AG04450 (cell line): ENCODE measurements around the gene PCAT7. TPM values are rescaled to one million over a fixed set of nuclear protein-coding genes. Genes with fewer than 3 reads are reported as not detected.
"Not testable (repeated sequence)": the region's sequence is repeated elsewhere in the genome, so short reads cannot be mapped to it uniquely, and the experiment has no call there.

Experiments
- CTCF ChIA-PET: fragments of 300-600, 350-600 bp; formaldehyde crosslinking; extraction: SDS; loops from one replicate; lab custom pipeline; 2022; ENCODE audit warnings: antibody characterized with exemption, inconsistent platforms; lab: Charles Lee
- POLR2A ChIA-PET: fragments of 350-600 bp; formaldehyde crosslinking; extraction: SDS; loops from one replicate; lab custom pipeline; 2021; ENCODE audit warnings: antibody characterized with exemption, inconsistent platforms; lab: Yijun Ruan, JAX
- DNase-seq: peaks from one replicate; pipeline ENCODE4 v3.0.0-alpha.2; 2011; ENCODE audit warnings: low read depth, low spot score
- H3K27ac ChIP-seq: one replicate; pipeline ENCODE4 v1.5.1; 2012; ENCODE audit warnings: low read depth, low read length, control low read depth
- H3K27me3 ChIP-seq: one replicate; pipeline ENCODE4 v1.6.0; 2012; ENCODE audit warnings: low read length; ENCODE audit not compliant: control insufficient read depth, insufficient read depth
- H3K4me3 ChIP-seq: 2 replicates; pipeline ENCODE4 v1.5.1; 2011; ENCODE audit warnings: mild to moderate bottlenecking, low read depth, low read length, control low read depth
- H3K9me3 ChIP-seq: 2 replicates; pipeline ENCODE4 v1.5.1; 2012; ENCODE audit warnings: low read length; ENCODE audit not compliant: control insufficient read depth, insufficient read depth
- polyA plus RNA-seq: library from polyadenylated mRNA; depleted of rRNA; stranded (reverse); fragments of >200 nt; gene quantifications from 2 replicates; pipeline ENCODE4 v1.2.3, GENCODE V29; 2011
- TF ChIP-seq, protein P1 (sequence below): IDR thresholded peaks from 2 replicates; pipeline ENCODE4 v1.5.1; 2011; ENCODE audit warnings: low read depth, low read length, control low read depth, inconsistent platforms

Gene PCAT7
- polyA plus RNA-seq, 1 experiment: not detected

GRCh38 chr9:94591876-94592275 lies 37.0 kb downstream of the PCAT7 start:
- CTCF ChIA-PET: no interaction called here

GRCh38 chr9:94592683-94593082 lies 37.8 kb downstream of the PCAT7 start:
- H3K9me3 ChIP-seq, CTCF ChIA-PET, H3K4me3 ChIP-seq, H3K27me3 ChIP-seq, POLR2A ChIA-PET, DNase-seq, H3K27ac ChIP-seq: not testable (repeated sequence)

More at GRCh38 chr9:94591876-94592275, 37.0 kb downstream of the PCAT7 start:
- Histone ChIP-seq H3K9me3 (no peaks in the 10 kb centered on the region; the same call in 1 of the 2 replicates), H3K27ac (no peak overlapping the region), H3K27me3 (peaks cover 8% of the 10 kb centered on the region), H3K4me3 (no peak overlapping the region)
- POLR2A ChIA-PET: no interaction called here
- no peak for DNase-seq
- TF ChIP-seq, protein P1, sequence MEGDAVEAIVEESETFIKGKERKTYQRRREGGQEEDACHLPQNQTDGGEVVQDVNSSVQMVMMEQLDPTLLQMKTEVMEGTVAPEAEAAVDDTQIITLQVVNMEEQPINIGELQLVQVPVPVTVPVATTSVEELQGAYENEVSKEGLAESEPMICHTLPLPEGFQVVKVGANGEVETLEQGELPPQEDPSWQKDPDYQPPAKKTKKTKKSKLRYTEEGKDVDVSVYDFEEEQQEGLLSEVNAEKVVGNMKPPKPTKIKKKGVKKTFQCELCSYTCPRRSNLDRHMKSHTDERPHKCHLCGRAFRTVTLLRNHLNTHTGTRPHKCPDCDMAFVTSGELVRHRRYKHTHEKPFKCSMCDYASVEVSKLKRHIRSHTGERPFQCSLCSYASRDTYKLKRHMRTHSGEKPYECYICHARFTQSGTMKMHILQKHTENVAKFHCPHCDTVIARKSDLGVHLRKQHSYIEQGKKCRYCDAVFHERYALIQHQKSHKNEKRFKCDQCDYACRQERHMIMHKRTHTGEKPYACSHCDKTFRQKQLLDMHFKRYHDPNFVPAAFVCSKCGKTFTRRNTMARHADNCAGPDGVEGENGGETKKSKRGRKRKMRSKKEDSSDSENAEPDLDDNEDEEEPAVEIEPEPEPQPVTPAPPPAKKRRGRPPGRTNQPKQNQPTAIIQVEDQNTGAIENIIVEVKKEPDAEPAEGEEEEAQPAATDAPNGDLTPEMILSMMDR: no peak

- H3K27ac ChIP-seq: no peak within 1 kb of the TSS
- ChIA-PET POLR2A (no interaction called here), CTCF (no interaction called here)
- H3K9me3 ChIP-seq: no peaks in the 10 kb centered on the region; the same call in 1 of the 2 replicates
- DNase-seq: no peak
- TF ChIP-seq, protein P1: no peak
- peaks cover 8% of the 10 kb centered on the region for H3K27me3 ChIP-seq
- H3K4me3 ChIP-seq: no peak within 1 kb of the TSS
Observed at GRCh38 chr9:94593459-94594345, 38.8 kb downstream of the PCAT7 start, which contains the start of gene FBP2. Gene FBP2, minus strand, starts transcription at chr9:94593824. Its CDS starts 98 bp downstream, at chr9:94593726.

- no peak for DNase-seq
- no peaks in the 10 kb centered on the region for H3K27me3 ChIP-seq
- TF ChIP-seq, protein P1: no peak
- POLR2A ChIA-PET: no interaction called here
- CTCF ChIA-PET: no interaction called here
- H3K27ac ChIP-seq: no peak overlapping the region
- H3K9me3 ChIP-seq: no peaks in the 10 kb centered on the region
- H3K4me3 ChIP-seq: no peak overlapping the region
Observed at GRCh38 chr9:94599102-94599501, 44.2 kb downstream of the PCAT7 start.

- no peak for DNase-seq
- ChIA-PET POLR2A (no interaction called here), CTCF (no interaction called here)
- TF ChIP-seq, protein P1: no peak
- Histone ChIP-seq H3K27me3 (peaks cover 4% of the 10 kb centered on the region), H3K27ac (no peak overlapping the region), H3K9me3 (no peaks in the 10 kb centered on the region), H3K4me3 (no peak overlapping the region)
Observed at GRCh38 chr9:94600258-94600657, 45.4 kb downstream of the PCAT7 start.
